IPS-NIHi7 (cell line): ENCODE data around the gene PIP5K1B.
A peak's percentile ranks its signal among the peaks of the same experiment; 100 is the strongest.

Source experiments
- DNase-seq: peaks from one replicate; pipeline ENCODE4 v3.0.0; 2012; ENCODE audit warnings: mixed read lengths; ENCODE audit errors: extremely low spot score

The PIP5K1B gene

DNA sequence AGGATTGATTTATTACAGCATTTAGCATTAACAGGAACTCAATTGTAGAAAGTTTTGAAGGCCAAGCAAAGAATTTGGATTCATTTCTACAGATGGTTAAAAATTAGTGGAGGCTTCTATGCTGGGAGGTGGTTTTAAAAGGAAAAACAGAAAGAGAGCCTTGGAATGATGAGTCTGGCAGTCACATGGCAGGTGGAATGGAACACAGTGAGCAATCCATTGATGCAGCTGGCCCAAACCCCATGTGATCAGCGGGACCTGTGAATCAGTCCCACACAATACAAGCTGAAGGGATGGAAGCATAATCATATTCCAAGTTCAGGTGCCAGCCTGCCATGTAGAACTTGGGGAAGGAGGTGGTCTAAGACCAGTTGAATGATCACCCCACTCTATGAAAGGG is 147.9 kb downstream of the PIP5K1B start:
- no peak for DNase-seq

- DNase-seq = no peak
Observed at GRCh38 chr9:68859347-68859746, 154.3 kb downstream of the PIP5K1B start.

DNA sequence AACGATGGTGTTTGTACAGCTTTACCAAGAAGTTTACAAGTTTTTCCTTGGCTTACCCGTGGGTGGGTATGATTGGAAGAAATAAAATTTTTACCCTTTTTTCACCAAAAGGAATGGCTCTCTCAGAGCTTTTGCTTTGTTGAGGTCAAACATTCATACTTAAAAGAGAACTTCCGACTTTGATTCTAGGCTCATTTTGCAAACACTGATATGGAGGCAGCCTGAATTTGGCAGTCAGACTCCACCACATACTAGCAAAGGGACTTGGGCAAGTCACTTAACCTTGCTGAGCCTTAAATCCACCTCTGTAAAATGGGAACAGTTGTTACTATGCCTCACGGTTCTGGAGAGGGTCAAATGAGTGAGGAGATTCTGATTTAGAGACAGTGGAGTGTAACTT is 155.4 kb downstream of the PIP5K1B start:
- no peak for DNase-seq

DNA sequence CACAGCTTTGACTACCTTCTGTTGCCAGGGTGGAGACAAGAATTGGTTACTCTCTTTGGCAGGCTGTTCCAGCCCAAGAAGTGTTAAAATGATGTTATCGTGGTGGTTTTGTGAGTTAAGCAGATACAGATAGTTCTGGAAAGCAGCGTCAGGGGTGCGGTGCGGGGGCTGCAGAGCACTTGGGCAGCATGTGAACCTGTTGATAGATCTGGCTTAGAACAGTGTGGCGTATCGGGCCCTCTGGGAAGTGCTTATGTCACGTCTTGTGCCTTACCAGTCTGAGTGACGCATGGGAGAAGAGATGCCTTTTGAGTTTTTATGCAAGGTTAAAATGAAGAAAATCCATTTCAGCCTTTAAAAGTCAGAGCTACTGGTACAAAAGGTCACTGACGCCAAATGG is 156.4 kb downstream of the PIP5K1B start:
- no peak for DNase-seq

DNA sequence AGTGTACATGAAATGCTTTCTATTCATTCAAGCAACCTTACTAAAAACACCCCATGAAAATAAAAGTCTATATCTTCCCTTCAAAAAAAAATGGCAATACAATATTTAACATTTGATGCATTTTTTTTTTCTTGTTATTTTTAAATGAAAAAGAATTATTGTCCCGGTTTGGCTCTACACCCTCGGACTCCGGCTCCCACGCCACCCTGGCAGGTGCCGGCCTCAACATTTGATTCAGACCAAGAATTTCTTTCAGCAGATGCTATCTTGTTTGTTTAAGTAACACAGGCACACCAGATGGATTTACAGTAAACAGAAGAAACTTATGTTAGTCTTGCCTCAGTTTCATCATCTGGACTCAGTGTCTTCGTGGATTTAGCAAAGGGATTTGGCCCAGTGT is 162.0 kb downstream of the PIP5K1B start:
- DNase-seq = no peak

DNA sequence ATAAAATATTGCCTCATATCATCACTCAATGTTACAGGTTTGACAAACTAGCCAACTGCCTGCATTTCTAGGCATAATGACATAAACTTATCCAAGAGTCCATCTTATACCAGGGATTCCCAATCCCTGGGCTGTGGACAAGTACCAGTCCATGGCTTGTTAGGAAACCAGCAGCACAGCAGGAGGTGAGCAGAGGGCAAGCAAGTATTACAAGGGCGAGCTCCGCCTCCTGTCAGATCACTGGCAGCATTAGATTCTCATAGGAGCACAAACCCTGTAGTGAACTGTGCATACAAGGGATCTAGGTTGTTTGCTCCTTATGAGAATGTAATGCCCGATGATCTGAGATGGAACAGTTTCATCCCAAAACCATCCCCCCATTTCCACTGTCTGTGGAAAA is 164.0 kb downstream of the PIP5K1B start:
- DNase-seq = no peak

DNA sequence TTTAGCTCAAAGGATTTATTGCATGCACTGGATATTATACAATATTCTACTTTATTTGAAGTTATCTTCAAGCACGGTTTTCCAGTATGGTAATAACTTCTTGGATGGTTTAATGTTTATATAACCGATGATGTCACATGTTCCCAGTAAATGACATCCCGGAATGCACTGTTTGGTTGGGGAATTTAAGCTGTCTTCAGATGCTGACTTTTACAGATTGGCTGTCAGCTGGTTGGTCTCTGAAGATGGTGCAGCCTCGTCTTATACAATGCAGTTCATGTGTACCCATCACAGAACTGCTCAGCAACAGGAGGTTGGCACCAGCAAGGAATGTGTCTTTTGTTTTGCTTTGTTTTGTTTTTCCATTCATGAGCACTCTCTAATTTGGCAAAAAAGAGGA is 165.0 kb downstream of the PIP5K1B start:
- no peak for DNase-seq

GRCh38 chr9:68871236-68871635 is 166.2 kb downstream of the PIP5K1B start:
- DNase-seq = no peak

- DNase-seq = peak; percentile 78
Observed at GRCh38 chr9:68872026-68872501, 167.0 kb downstream of the PIP5K1B start.

GRCh38 chr9:68873179-68873578 is 168.1 kb downstream of the PIP5K1B start:
- DNase-seq = no peak

- DNase-seq = no peak
Observed at GRCh38 chr9:68876273-68876672, 171.2 kb downstream of the PIP5K1B start.

DNA sequence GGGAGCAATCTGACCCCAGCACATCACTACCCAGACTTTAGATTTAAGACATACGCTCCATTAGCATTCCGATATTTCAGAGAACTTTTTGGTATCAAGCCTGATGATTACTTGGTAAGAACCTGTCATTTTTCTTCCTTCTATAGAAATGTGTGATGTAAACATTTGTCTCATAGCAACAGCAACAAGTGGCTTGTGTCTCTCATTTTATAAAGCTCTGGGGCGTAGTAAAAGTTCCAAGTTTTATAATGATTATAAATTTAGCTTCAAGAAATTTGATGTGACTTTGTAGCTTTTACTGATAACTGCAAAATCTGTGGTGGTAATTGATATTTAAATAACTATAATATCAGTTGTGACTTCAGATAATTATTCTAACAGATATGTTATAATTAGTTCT is 171.6 kb downstream of the PIP5K1B start:
- no peak for DNase-seq

DNA sequence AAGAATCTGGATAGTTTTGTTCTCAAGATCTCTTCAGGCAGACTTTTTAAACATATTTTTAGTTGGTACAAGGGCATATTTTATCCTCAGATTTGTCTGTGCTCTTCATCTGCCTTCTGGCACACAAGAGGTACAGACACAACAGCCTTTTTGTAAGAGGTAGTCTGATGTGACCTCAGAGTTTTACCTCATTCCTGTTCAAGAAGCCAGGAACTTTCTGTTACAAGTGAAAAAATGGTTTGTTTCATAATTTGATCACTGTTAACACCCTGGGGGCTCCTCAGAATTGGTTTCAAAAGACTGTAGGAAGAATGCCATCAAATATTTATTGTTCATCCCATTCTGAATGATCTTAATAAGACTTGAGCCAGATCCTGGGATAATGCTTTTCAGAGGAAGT is 172.2 kb downstream of the PIP5K1B start:
- no peak for DNase-seq

- no peak for DNase-seq
Observed at GRCh38 chr9:68878450-68878849, 173.4 kb downstream of the PIP5K1B start.

DNA sequence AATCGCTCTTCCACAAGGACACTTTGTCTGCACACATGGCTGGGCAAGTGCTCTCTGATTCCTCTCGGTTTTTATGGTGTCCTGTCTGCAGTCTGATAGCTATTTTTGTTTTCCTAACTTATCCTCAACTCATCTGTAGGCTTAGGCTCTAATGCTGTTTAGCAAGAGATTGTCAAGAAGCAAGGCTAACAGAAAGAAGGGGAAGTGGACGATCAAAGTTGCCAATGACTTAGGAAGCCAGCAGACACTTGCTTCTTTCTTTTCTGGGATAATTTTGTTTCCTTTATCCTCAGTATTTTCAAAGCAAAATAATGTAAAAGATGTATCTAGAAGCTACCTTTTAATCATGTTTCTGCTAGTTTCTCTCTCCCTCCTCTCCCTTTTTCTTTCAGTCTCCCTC is 178.2 kb downstream of the PIP5K1B start:
- no peak for DNase-seq

DNA sequence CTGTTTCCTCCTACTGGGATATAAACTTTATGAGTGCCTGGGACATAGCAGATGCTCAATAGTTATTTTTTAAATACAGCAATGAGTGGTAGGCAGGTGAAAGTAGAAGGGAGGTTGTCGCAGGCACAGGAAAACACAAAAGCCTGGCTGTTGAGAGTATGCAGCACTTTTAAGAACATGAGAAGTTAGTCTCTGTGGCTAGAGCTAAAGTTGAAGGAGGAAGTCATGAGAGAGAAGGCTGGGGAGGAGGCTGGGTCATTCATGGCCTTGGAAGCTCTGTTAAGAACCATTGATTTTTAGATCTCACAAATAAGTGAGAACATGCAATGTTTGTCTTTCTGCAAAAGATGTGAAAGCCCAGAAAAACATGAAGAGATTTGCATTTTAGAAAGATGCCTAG is 182.2 kb downstream of the PIP5K1B start:
- no peak for DNase-seq

GRCh38 chr9:68894502-68894901 is 189.5 kb downstream of the PIP5K1B start:
- no peak for DNase-seq

DNA sequence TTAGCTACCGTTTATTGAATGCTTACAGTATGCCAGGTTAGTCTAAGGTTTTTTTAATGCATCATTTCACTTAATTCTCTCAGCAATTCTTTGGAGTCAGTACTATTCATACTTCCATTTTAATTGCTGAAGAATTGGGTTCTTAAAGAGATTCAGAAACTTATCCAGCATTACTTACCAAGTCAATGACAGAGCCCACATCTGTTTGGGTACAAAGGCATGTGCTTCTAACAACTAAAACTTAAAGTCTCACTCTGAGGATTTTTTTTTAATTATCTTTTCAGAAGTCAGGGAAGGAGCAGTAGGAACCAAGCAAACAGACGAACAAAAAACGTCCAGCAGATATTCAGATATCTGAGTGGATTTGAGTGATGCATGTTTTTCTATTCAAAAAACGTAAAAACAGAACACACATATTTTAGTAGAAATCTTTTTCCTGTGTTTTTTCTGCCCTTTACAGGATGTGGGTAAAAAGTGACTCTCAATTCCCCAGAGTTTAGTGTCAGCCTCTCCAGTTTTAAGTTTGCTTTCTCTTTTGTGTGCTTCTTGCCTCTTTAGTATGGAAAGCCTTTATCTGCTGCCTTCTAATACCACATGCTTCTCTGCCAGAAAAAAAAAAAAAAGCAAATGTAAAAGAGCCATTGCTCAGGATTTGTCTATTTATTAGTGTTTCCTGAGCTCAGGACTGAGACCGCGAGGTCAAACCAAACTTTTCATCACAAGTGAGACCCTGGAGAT is 190.9 kb downstream of the PIP5K1B start:
- DNase-seq = no peak

DNA sequence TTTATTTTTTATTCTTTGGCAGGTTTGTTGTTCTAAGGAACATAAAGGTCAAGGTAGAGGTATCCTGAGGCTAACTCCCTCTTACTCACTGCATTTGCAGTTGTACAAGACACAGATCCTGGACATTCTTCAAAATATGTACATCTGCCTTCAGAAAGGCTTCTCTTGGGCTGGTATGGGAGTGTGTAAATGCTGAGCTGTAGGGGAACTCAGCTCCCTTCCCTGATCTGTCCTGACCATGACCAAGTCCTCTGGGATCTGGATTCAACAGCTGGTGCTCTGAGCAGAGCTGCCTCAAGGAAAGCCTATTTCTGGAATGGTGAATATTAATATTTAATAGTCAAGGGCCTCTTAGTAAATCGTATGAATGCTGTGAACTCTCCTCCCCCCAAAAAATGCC is 191.4 kb downstream of the PIP5K1B start:
- no peak for DNase-seq

DNA sequence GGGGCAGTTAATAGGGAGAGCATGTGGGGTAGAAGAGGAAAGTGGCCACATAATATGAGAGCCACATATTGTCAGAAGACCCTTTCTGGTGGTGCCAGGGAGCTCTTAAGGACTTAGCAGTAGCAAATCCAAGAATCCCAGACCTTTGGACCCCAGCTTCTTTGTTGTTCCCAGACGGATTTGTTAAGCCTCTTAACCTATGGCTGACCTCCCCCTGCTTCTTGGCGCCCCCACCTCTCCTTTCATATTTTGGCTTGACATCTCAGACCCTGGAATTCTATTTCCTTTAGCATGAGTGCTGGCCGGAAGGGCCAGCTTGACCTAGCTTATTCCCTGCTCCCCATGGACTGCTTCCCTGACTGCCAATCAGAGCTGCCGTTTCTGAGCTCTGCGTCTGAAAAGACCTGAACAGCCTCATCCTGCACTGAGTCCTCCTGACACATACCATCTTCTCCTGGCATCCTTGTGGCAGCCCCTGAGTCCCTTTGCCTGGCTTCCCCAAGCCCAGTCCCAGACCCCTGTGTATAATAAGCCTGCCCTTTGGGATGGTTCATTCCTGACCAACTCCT is 192.6 kb downstream of the PIP5K1B start:
- DNase-seq = no peak

- no peak for DNase-seq
Observed at GRCh38 chr9:68898781-68899439, 193.9 kb downstream of the PIP5K1B start.

DNA sequence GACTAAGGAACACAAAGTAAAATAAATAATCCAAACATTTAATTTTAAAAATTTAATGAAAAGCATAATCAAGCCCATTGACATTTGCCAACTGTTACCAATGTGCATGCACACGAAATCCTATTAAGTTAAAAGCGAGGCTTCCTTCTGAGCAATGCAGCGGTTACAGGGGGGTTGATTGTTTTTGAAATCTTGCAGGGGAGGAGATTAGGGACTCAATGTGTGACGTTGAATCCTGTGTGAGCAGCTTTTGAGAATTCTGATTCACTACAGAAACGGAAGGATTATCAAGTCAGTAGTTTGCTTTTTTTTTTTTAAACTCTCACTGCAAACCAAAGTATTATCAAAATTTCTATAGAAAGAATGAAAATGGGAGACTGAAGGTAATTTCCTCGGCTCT is 199.4 kb downstream of the PIP5K1B start:
- no peak for DNase-seq

DNA sequence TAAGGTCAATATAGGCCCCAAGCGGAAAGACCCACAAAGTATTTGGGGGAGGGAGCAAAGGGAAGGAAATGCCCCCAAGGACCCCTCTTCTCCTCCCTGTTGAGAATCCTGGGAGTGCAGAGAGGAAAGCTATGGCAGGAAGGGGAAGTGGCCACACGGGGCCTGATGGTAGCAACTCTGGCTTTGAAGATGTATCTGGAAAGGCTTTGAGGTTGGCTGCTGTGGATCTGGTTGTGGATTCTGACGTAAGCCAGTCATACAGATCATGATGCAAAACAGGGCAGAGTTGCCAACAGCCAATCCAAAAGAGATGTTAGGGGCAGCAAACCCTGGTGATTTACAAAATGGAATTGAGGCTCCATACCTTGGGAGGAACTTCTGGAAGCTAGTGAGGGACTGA is 200.1 kb downstream of the PIP5K1B start:
- DNase-seq = no peak
